Esophagus squamous epithelium (tissue), 5 donors: ENCODE data around the gene SPRR4. TPM values are rescaled to one million over a fixed set of nuclear protein-coding genes. Genes with fewer than 3 reads are reported as not detected.

Experiments
- DNase-seq: peaks from one replicate; lab custom pipeline; 2025; lab: John Stamatoyannopoulos, UW
- H3K27ac ChIP-seq, 4 donors: fragments of 200-600 bp; sonication (generic); one replicate each; pipeline ENCODE4 v1.5.1; 2016 to 2019; ENCODE audit warnings: mild to moderate bottlenecking in 1 of 4
- H3K27me3 ChIP-seq, 4 donors: fragments of 200-600 bp; sonication (generic); 1 replicate in 3 of 4; 2 replicates in 1 of 4; pipeline versions ENCODE4 v1.5.1 to v1.6.0; 2017 to 2021; ENCODE audit warnings: antibody characterized with exemption in 1 of 4
- H3K36me3 ChIP-seq, 3 donors: fragments of 200-600 bp; sonication (generic); one replicate each; pipeline ENCODE4 v1.5.1; 2016 to 2019
- H3K4me1 ChIP-seq, 3 donors: fragments of 200-600 bp; sonication (generic); one replicate each; pipeline ENCODE4 v1.5.1; 2017 to 2019
- H3K4me3 ChIP-seq, 4 donors: fragments of 200-600 bp; sonication (generic); 1 replicate in 3 of 4; 2 replicates in 1 of 4; pipeline ENCODE4 v1.5.1; 2016 to 2019; ENCODE audit warnings: mild to moderate bottlenecking in 2 of 4, moderate library complexity in 1 of 4
- H3K9me3 ChIP-seq, 3 donors: fragments of 200-600 bp; sonication (generic); one replicate each; pipeline ENCODE4 v1.5.1; 2016 to 2019
- CTCF ChIP-seq, 6 experiments: fragments of 450-650 bp in 4 of 6; fragments of 200-600 bp in 2 of 6; sonication (generic) in 2 of 6; IDR thresholded peaks; one replicate each; pipeline ENCODE4 v1.5.1; 2016 to 2019; ENCODE audit warnings: antibody characterized with exemption in 6 of 6, mild to moderate bottlenecking in 4 of 6, moderate library complexity in 4 of 6
- POLR2A ChIP-seq, 4 donors: fragments of 450-650 bp; IDR thresholded peaks; one replicate each; pipeline ENCODE4 v1.6.1; 2017; ENCODE audit warnings: antibody characterized with exemption in 4 of 4, mild to moderate bottlenecking in 4 of 4, moderate library complexity in 3 of 4
- WGBS, 2 donors: methylation state at CpG; one replicate each; pipeline ENCODE4 v1.1.5; 2018; 5-methylcytosine and 5-hydroxymethylcytosine counted together
- intact Hi-C: fragments of 100-400 bp; cut with DNase I; formaldehyde crosslinking; loops from one replicate; pipeline ENCODE4 v1.15.0; 2022
- total RNA-seq, 4 donors: library from RNA; depleted of rRNA; stranded (reverse); fragments of >200 nt; gene quantifications; one replicate each; pipeline ENCODE4 v1.1.0, GENCODE V29; 2016
- donor health status: DM: yes; HTN: yes; CAD: no.

Gene SPRR4
- total RNA-seq, 4 donors from 2014 or later, result 0.64 to 6.4 (median 1.3) TPM; not detected in 1

GRCh38 chr1:152933196-152933595, 37.3 kb upstream of the SPRR4 start:
- 41 to 48% methylated on average over 2 of the region's 2 CpGs for WGBS, 2 donors
- peak overlapping the region; percentile 58 to 78 (median 70) for H3K27ac ChIP-seq
- H3K36me3 ChIP-seq, result no peaks in the 10 kb centered on the region
- no peak for TF ChIP-seq CTCF (IDR thresholded peaks at IDR 0.05)
- TF ChIP-seq POLR2A (IDR thresholded peaks at IDR 0.05), result no peak
- no peaks in the 10 kb centered on the region for H3K9me3 ChIP-seq
- DNase-seq, result no peak
- no peaks in the 10 kb centered on the region for H3K27me3 ChIP-seq
- peaks cover 0 to 35% (median 0%) of the 10 kb centered on the region in 3 donors for H3K4me1 ChIP-seq
- intact Hi-C loops, result no loop called here
- no peak overlapping the region for H3K4me3 ChIP-seq

GRCh38 chr1:152940614-152941013, 29.8 kb upstream of the SPRR4 start:
- DNase-seq, result no peak
- no peaks in the 10 kb centered on the region for H3K36me3 ChIP-seq
- no peak for TF ChIP-seq CTCF (IDR thresholded peaks at IDR 0.05)
- TF ChIP-seq POLR2A (IDR thresholded peaks at IDR 0.05), result no peak
- H3K4me3 ChIP-seq, result no peak overlapping the region
- 70 to 80% methylated on average over 1 of the region's 1 CpG for WGBS, 2 donors
- H3K9me3 ChIP-seq, result no peaks in the 10 kb centered on the region
- peak overlapping the region in 3 of 4 donors; percentile 21 to 78 (median 68) for H3K27ac ChIP-seq
- intact Hi-C loops, result no loop called here
- peaks cover 5 to 19% (median 6%) of the 10 kb centered on the region in 3 donors for H3K4me1 ChIP-seq
- H3K27me3 ChIP-seq, result no peaks in the 10 kb centered on the region

- intact Hi-C loops, result no loop called here
- no peak for DNase-seq
- peak overlapping the region in 3 of 4 donors; percentile 21 to 78 (median 68) for H3K27ac ChIP-seq
- 51 to 54% methylated on average over 7 to 8 of the region's 8 CpGs for WGBS, 2 donors
- TF ChIP-seq CTCF (IDR thresholded peaks at IDR 0.05) (peak in 1 of 6 experiments; percentile 25), POLR2A (IDR thresholded peaks at IDR 0.05) (no peak)
- peaks cover 5 to 19% (median 6%) of the 10 kb centered on the region in 3 donors for H3K4me1 ChIP-seq
- no peak overlapping the region for H3K4me3 ChIP-seq
- no peaks in the 10 kb centered on the region for H3K9me3 ChIP-seq
- no peaks in the 10 kb centered on the region for H3K27me3 ChIP-seq
- H3K36me3 ChIP-seq, result no peaks in the 10 kb centered on the region
Observed at GRCh38 chr1:152941037-152941711, 29.3 kb upstream of the SPRR4 start.

GRCh38 chr1:152942161-152942560, 28.3 kb upstream of the SPRR4 start:
- WGBS, 2 donors, result 73 to 84% methylated on average over 1 to 2 of the region's 2 CpGs
- Histone ChIP-seq H3K4me1 (peaks cover 5 to 19% (median 6%) of the 10 kb centered on the region in 3 donors), H3K27me3 (no peaks in the 10 kb centered on the region), H3K27ac (peak overlapping the region in 2 of 4 donors; percentile 39 to 49), H3K9me3 (no peaks in the 10 kb centered on the region), H3K36me3 (no peaks in the 10 kb centered on the region), H3K4me3 (no peak overlapping the region)
- no peak for DNase-seq
- intact Hi-C loops, result no loop called here
- no peak for TF ChIP-seq POLR2A (IDR thresholded peaks at IDR 0.05)
- TF ChIP-seq CTCF (IDR thresholded peaks at IDR 0.05), result no peak

GRCh38 chr1:152946248-152946647, 24.2 kb upstream of the SPRR4 start:
- TF ChIP-seq CTCF (IDR thresholded peaks at IDR 0.05) (no peak), POLR2A (IDR thresholded peaks at IDR 0.05) (no peak)
- Histone ChIP-seq H3K36me3 (no peaks in the 10 kb centered on the region), H3K9me3 (no peaks in the 10 kb centered on the region), H3K27me3 (no peaks in the 10 kb centered on the region), H3K27ac (no peak overlapping the region), H3K4me3 (no peak overlapping the region), H3K4me1 (peaks cover under 1 to 12% (median 2%) of the 10 kb centered on the region in 3 donors)
- intact Hi-C loops, result no loop called here
- WGBS, 2 donors, result 78 to 83% methylated on average over 3 of the region's 3 CpGs
- no peak for DNase-seq
